ENCODE results near the gene GSTA1.
"Not testable (repeated sequence)": the region's sequence is repeated elsewhere in the genome, so short reads cannot be mapped to it uniquely, and the experiment has no call there.

Gene GSTA1

DNA sequence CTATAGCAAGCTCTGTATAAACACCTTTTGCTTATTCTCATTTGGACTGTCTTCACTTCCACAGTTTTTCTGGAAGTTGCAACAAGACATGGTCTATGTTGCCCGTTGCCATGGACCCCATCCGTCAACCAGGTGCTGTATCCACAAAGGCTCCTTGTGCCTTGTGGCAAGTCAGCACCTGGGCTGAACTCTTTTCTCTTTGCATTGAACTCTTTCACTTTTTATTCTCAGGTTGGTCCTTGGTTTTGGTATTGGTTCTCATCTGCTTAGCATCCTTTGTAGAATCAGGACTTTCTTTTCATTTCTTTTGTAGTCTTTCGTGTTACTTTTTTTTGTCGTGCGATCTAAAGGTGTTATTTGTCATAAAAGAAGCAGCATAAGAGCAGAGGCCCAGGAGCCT lies 5.0 kb upstream of the GSTA1 start:
- DNase-seq (ENCODE audit: low read depth in 2 of 2): no peak

GRCh38 chr6:52802806-52803205 lies 810 bp downstream of the GSTA1 start:
- DNase-seq (ENCODE audit: low read depth in 2 of 2): no peak

GRCh38 chr6:52801188-52801841 lies 2.3 kb downstream of the GSTA1 start:
- DNase-seq (ENCODE audit: low read depth in 2 of 2): no peak

DNA sequence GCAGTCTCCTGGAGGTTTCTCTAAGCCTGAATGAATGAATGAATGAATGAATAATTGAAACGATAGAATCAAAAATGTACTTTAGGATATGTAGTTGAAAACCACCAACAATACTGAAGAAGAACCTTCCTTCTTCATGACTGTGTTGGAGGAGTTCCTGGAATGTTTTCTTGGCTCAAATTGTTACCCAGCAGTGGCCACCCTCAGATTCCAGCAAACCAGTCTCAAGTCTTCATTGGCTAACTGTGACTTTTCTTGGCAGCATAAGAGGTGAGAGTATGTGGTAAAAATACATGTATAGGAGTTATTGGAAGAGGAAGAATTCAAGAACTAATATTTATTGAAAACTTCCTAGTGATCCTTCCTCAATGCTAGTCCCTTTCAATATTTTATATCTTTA lies 4.3 kb downstream of the GSTA1 start:
- DNase-seq (ENCODE audit: low read depth in 2 of 2): not testable (repeated sequence)

DNA sequence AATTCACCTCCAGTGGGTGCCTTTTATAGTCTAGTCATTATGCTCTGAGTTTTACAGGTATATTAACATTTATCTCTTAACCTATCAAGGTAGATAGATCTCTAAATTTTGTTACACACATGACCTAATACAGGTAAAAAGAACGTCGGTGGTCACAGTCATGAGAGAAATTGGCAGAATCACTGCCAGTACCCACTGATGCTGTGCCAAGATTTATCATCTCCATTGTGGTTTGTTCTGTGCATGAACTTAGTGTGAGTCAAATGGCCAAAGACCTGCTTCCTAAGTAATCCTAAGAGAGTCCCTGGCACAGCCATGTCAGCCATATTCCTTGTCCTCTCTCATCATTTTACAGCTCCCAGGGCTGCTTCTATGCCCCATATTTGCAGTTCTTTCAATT lies 9.2 kb downstream of the GSTA1 start:
- not testable (repeated sequence) for DNase-seq (ENCODE audit: low read depth in 2 of 2)

GRCh38 chr6:52790861-52791260 lies 12.8 kb downstream of the GSTA1 start:
- DNase-seq (ENCODE audit: low read depth in 2 of 2): no peak

GRCh38 chr6:52789658-52790057 lies 14.0 kb downstream of the GSTA1 start:
- not testable (repeated sequence) for DNase-seq (ENCODE audit: low read depth in 2 of 2)

- no peak for DNase-seq (ENCODE audit: low read depth in 2 of 2)
Measured at GRCh38 chr6:52788478-52788877, 15.1 kb downstream of the GSTA1 start.

GRCh38 chr6:52787917-52788316 lies 15.7 kb downstream of the GSTA1 start:
- DNase-seq (ENCODE audit: low read depth in 2 of 2): no peak

- no peak for DNase-seq (ENCODE audit: low read depth in 2 of 2)
Measured at GRCh38 chr6:52786249-52786956, 17.2 kb downstream of the GSTA1 start.

GRCh38 chr6:52782696-52783274 lies 20.8 kb downstream of the GSTA1 start:
- DNase-seq (ENCODE audit: low read depth in 2 of 2): not testable (repeated sequence)

GRCh38 chr6:52782209-52782608 lies 21.4 kb downstream of the GSTA1 start:
- DNase-seq (ENCODE audit: low read depth in 2 of 2): not testable (repeated sequence)

GRCh38 chr6:52779237-52779636 lies 24.4 kb downstream of the GSTA1 start:
- no peak for DNase-seq (ENCODE audit: low read depth in 2 of 2)

- DNase-seq (ENCODE audit: low read depth in 2 of 2): not testable (repeated sequence)
Measured at GRCh38 chr6:52776711-52777351, 26.8 kb downstream of the GSTA1 start.

DNA sequence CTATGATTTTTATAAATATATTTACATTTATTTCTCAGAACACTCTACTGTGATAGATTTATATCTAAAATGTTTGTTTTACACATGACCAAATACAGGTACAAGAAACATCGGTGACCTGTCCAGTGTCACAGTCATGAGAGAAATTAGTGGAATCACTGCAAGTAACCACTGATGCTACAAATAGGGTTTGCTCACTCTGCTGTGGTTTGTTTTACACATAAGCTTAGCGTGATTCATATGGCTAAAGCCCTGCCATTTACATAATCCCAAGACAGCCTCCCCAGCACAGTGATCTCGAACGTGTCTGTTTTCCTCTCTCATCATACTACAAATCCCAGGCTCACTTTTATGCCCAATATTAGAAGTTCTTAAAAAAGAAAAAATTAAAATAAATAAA lies 34.2 kb downstream of the GSTA1 start:
- DNase-seq (ENCODE audit: low read depth in 2 of 2): not testable (repeated sequence)

DNA sequence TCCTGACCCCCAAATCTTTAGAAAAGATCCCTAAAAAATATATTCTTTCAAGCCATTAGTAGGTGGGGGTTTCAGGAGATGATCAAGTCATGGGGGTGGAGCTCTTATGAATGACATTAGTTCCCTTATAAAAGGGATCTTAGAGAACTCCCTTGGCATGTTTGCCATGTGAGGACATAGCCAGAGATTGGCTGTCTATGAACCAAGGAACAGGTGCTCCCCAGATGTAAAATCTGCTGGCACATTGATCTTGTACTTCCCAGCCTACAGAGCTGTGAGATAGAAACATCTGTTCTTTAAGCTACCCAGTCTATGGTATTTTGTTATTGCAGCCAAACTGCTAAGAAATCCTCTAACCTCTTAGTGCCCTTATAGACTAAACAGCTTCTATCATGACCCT lies 36.0 kb downstream of the GSTA1 start:
- DNase-seq (ENCODE audit: low read depth in 2 of 2): not testable (repeated sequence)

DNA sequence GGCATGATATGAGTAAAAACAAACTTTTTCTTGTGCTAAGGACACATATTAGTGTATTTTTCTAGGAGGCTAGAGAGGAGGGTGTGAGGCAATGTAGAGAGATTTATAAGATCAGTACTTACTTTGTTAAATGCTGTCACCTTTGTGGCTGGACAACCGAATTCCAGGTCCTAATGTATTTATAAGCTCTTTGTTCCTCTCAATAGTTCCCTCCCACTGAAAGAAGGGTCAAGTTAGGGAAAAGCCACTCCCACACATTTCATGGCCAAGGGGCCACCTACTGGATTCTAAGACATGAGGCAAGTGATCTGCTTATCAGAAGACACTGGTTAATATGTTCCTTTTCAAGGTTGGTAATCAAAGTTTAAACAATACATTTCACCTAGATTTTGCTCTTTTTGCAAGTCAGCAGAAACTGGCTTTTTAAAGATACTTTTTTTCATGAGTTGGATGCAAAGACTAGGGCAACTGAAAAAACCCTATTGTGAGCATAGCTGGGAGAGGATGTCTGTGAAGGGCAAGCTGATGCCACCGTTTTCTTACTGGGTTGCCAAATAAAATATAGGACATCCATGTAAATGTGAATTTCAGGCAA lies 40.2 kb downstream of the GSTA1 start, which contains the start of gene GSTA2:
Gene GSTA2, minus strand, starts transcription at position 154 of the 595 bp plus-strand sequence. CDS start 5,528 bp downstream, outside the sequence.
- not testable (repeated sequence) for DNase-seq (ENCODE audit: low read depth in 2 of 2)

- not testable (repeated sequence) for DNase-seq (ENCODE audit: low read depth in 2 of 2)
Measured at GRCh38 chr6:52761673-52762491, 41.7 kb downstream of the GSTA1 start.

DNA sequence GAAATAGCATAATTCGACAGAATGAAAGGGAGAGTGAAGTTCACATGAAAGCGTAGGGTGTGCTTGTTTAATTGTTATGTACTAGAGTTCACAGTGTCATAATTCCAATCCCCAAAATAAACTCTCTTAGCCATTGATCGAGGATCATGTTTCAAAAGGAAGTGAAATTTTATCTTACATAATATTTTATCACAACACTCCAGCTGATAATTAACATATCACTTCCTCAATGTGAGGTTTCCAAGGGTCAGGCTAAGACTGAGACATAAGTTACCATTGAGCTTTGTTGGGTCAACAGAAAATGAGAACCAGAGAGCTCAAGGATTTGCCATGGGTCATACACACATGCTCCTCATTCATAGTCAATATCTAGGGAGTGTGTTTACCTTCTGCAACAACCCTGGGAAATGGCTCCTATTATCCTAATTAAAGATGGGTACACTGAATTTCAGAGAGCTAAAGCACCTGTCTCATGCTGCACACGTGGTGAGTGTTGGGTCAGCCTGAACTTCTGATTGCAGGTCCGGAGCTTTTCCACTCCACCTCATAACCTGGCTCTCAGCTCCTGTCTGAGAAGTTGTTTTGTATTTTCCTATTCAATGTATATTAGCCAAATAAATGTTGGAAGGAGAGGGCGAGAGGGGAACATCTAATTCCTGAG lies 43.4 kb downstream of the GSTA1 start:
- DNase-seq (ENCODE audit: low read depth in 2 of 2): no peak

DNA sequence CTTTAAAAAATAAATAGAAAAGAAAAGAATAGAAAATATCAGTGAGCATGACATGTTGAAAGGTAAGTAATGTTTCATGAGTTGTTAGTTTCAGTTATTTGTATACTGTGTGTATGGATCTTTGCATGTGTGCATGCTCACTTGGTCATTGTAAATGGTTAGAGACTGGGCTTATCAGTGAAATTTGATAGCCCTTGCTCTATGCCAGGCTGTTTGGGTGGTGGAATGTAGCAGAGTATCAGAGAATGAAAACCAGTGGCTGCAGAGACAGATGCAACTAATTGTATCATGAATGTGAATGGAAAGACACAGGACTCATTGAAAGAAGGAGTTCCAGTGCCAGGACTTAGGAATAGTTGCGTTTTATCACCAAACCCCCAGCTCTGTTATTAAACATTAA lies 44.5 kb downstream of the GSTA1 start:
- no peak for DNase-seq (ENCODE audit: low read depth in 2 of 2)
